ENCODE data around the gene UBQLNL. TPM values are rescaled to one million over a fixed set of nuclear protein-coding genes. Genes with fewer than 3 reads are reported as not detected.

The UBQLNL gene
- polyA plus RNA-seq, 1 of the 3 experiments (the other 2 are of a cell fraction), result 0.03 TPM

DNA sequence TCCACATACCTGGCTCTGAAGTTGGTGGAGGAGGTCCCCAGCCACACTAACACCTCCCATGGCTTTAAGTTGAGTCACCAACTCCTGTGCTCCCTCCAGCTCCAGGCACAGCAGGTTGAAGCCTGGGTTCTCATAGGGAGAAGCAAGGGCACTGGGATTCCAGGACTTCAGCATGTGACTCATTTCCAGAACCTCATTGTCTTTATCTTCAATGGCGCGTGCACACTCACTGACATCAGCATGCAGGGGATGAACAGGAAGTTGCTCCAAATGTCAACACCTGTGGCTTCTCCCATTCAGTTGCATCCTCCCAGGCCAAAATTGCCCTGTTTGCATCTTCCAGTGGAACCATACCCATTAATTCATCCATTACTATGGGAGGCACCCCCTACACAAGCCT is 5.8 kb upstream of the UBQLNL start:
- no peak overlapping the region for H3K4me3 ChIP-seq (ENCODE audit: low read depth in 2 of 2, low read length in 1 of 2)
- no peaks in the 10 kb centered on the region for H3K27me3 ChIP-seq (ENCODE audit: insufficient read depth)
- H3K9me3 ChIP-seq, result no peaks in the 10 kb centered on the region
- H2AFZ ChIP-seq (ENCODE audit: low read depth), result no peak overlapping the region
- CTCF ChIA-PET, result no interaction called here
- WGBS (ENCODE audit: low lambda C conversion rate), result 59% methylated on average over 2 of the region's 2 CpGs
- no peak overlapping the region for H3K4me2 ChIP-seq
- no peaks in the 10 kb centered on the region for H4K20me1 ChIP-seq (ENCODE audit: insufficient read depth)
- H3K79me2 ChIP-seq (ENCODE audit: insufficient read depth), result no peaks in the 10 kb centered on the region
- POLR2A ChIA-PET, result no interaction called here
- no peaks in the 10 kb centered on the region for H3F3A ChIP-seq (replicated peaks; ENCODE audit: insufficient read depth)
- H3K36me3 ChIP-seq (replicated peaks in 1 of 2; ENCODE audit: control insufficient read depth in 1 of 2, insufficient read depth in 2 of 2, low read length in 1 of 2), result no peaks in the 10 kb centered on the region
- H3K4me1 ChIP-seq (ENCODE audit: control insufficient read depth in 1 of 2, insufficient read depth in 2 of 2, low read depth in 1 of 2, low read length in 1 of 2), result no peaks in the 10 kb centered on the region
- H3K27ac ChIP-seq (ENCODE audit: low read depth in 2 of 2, low read length in 1 of 2), result no peak overlapping the region
- no peaks in the 10 kb centered on the region for H3K9me2 ChIP-seq
- no peak for DNase-seq
- TF ChIP-seq, protein P1, sequence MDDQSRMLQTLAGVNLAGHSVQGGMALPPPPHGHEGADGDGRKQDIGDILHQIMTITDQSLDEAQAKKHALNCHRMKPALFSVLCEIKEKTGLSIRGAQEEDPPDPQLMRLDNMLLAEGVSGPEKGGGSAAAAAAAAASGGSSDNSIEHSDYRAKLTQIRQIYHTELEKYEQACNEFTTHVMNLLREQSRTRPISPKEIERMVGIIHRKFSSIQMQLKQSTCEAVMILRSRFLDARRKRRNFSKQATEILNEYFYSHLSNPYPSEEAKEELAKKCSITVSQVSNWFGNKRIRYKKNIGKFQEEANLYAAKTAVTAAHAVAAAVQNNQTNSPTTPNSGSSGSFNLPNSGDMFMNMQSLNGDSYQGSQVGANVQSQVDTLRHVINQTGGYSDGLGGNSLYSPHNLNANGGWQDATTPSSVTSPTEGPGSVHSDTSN (IDR thresholded peaks at IDR 0.05), result no peak
- TF ChIP-seq GATA2 (CRISPR knock-in tag; IDR thresholded peaks at IDR 0.05) (no peak), EP300 (IDR thresholded peaks at IDR 0.05; ENCODE audit: borderline replicate concordance in 1 of 2, low read depth in 1 of 2, low read length in 1 of 2) (no peak), RAD21 (IDR thresholded peaks at IDR 0.05; ENCODE audit: low read length) (no peak), MXI1 (IDR thresholded peaks at IDR 0.05; ENCODE audit: low read depth, low read length) (no peak), TCF12 (IDR thresholded peaks at IDR 0.05) (no peak), FOXJ3 (CRISPR knock-in tag; IDR thresholded peaks at IDR 0.05) (no peak), RCOR1 (IDR thresholded peaks at IDR 0.05; ENCODE audit: low read length) (no peak), NFIC (IDR thresholded peaks at IDR 0.05; ENCODE audit: borderline replicate concordance) (no peak)
- TF ChIP-seq, protein P2, sequence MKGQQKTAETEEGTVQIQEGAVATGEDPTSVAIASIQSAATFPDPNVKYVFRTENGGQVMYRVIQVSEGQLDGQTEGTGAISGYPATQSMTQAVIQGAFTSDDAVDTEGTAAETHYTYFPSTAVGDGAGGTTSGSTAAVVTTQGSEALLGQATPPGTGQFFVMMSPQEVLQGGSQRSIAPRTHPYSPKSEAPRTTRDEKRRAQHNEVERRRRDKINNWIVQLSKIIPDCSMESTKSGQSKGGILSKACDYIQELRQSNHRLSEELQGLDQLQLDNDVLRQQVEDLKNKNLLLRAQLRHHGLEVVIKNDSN (IDR thresholded peaks at IDR 0.05; ENCODE audit: borderline replicate concordance, low read depth), result no peak
- TF ChIP-seq, protein P3, sequence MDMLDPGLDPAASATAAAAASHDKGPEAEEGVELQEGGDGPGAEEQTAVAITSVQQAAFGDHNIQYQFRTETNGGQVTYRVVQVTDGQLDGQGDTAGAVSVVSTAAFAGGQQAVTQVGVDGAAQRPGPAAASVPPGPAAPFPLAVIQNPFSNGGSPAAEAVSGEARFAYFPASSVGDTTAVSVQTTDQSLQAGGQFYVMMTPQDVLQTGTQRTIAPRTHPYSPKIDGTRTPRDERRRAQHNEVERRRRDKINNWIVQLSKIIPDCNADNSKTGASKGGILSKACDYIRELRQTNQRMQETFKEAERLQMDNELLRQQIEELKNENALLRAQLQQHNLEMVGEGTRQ (IDR thresholded peaks at IDR 0.05; ENCODE audit: borderline replicate concordance, low read depth, low read length), result no peak
- TF ChIP-seq, protein P4, sequence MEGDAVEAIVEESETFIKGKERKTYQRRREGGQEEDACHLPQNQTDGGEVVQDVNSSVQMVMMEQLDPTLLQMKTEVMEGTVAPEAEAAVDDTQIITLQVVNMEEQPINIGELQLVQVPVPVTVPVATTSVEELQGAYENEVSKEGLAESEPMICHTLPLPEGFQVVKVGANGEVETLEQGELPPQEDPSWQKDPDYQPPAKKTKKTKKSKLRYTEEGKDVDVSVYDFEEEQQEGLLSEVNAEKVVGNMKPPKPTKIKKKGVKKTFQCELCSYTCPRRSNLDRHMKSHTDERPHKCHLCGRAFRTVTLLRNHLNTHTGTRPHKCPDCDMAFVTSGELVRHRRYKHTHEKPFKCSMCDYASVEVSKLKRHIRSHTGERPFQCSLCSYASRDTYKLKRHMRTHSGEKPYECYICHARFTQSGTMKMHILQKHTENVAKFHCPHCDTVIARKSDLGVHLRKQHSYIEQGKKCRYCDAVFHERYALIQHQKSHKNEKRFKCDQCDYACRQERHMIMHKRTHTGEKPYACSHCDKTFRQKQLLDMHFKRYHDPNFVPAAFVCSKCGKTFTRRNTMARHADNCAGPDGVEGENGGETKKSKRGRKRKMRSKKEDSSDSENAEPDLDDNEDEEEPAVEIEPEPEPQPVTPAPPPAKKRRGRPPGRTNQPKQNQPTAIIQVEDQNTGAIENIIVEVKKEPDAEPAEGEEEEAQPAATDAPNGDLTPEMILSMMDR (IDR thresholded peaks at IDR 0.05), result no peak
- no peak overlapping the region for H3K9ac ChIP-seq

DNA sequence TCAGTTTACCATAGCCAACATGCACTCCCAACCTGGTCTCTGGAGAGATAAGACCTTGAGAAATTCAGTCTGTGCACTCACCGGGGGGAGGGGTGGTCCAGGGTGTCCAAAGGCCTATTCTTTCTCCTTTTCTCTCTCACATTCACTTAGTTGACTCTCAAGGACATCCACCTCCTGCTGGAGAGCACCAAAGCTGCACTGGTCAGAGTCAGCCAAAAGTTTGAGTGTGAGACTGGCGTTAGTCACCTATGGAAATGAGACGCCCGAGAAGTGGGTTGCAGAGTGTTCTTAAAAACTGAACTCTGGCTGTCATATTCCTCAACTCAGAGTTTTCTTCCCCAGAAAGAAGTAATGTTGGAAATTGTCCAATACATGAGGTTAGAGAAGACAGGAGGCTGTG is 5.0 kb upstream of the UBQLNL start:
- TF ChIP-seq, protein P3 (IDR thresholded peaks at IDR 0.05; ENCODE audit: borderline replicate concordance, low read depth, low read length), result no peak
- TF ChIP-seq TEAD4 (IDR thresholded peaks at IDR 0.05; ENCODE audit: borderline replicate concordance, insufficient read depth), result no peak
- no peak overlapping the region for H3K4me3 ChIP-seq (ENCODE audit: low read depth in 2 of 2, low read length in 1 of 2)
- POLR2A ChIA-PET, result no interaction called here
- no peaks in the 10 kb centered on the region for H3K27me3 ChIP-seq (ENCODE audit: insufficient read depth)
- H4K20me1 ChIP-seq (ENCODE audit: insufficient read depth), result no peaks in the 10 kb centered on the region
- H3K9me3 ChIP-seq, result no peaks in the 10 kb centered on the region
- no peaks in the 10 kb centered on the region for H3K9me2 ChIP-seq
- no peak for DNase-seq
- no peak overlapping the region for H3K9ac ChIP-seq
- H3K4me2 ChIP-seq, result no peak overlapping the region
- WGBS (ENCODE audit: low lambda C conversion rate), result 9% methylated on average over 4 of the region's 4 CpGs
- no peaks in the 10 kb centered on the region for H3F3A ChIP-seq (replicated peaks; ENCODE audit: insufficient read depth)
- no peak overlapping the region for H3K27ac ChIP-seq (ENCODE audit: low read depth in 2 of 2, low read length in 1 of 2)
- CTCF ChIA-PET, result no interaction called here
- no peaks in the 10 kb centered on the region for H3K4me1 ChIP-seq (ENCODE audit: control insufficient read depth in 1 of 2, insufficient read depth in 2 of 2, low read depth in 1 of 2, low read length in 1 of 2)
- no peaks in the 10 kb centered on the region for H3K36me3 ChIP-seq (replicated peaks in 1 of 2; ENCODE audit: control insufficient read depth in 1 of 2, insufficient read depth in 2 of 2, low read length in 1 of 2)
- no peaks in the 10 kb centered on the region for H3K79me2 ChIP-seq (ENCODE audit: insufficient read depth)
- no peak overlapping the region for H2AFZ ChIP-seq (ENCODE audit: low read depth)

All from SK-N-SH (cell line).